Fibroblast of mammary gland (primary cell): Measurements from ENCODE around the gene HSPA12A.

Experiments used
- DNase-seq: peaks from one replicate; pipeline ENCODE4 v3.0.0-alpha.2; 2010; ENCODE audit warnings: low read depth
- H3K4me3 ChIP-seq: 2 replicates; pipeline ENCODE4 v1.5.1; 2011; ENCODE audit warnings: low read depth, mild to moderate bottlenecking, low read length, moderate library complexity; ENCODE audit not compliant: control insufficient read depth
- TF ChIP-seq, protein P1 (sequence below): conservative IDR thresholded peaks from 2 replicates; pipeline ENCODE4 v1.5.1; 2011; ENCODE audit warnings: low read depth, low read length, inconsistent platforms; ENCODE audit not compliant: control insufficient read depth, insufficient read depth

Gene HSPA12A

GRCh38 chr10:116696919-116697318 lies 45.4 kb downstream of the HSPA12A start:
- no peak for DNase-seq
- H3K4me3 ChIP-seq = no peak overlapping the region
- TF ChIP-seq, protein P1, sequence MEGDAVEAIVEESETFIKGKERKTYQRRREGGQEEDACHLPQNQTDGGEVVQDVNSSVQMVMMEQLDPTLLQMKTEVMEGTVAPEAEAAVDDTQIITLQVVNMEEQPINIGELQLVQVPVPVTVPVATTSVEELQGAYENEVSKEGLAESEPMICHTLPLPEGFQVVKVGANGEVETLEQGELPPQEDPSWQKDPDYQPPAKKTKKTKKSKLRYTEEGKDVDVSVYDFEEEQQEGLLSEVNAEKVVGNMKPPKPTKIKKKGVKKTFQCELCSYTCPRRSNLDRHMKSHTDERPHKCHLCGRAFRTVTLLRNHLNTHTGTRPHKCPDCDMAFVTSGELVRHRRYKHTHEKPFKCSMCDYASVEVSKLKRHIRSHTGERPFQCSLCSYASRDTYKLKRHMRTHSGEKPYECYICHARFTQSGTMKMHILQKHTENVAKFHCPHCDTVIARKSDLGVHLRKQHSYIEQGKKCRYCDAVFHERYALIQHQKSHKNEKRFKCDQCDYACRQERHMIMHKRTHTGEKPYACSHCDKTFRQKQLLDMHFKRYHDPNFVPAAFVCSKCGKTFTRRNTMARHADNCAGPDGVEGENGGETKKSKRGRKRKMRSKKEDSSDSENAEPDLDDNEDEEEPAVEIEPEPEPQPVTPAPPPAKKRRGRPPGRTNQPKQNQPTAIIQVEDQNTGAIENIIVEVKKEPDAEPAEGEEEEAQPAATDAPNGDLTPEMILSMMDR = no peak

GRCh38 chr10:116694927-116695268 lies 47.5 kb downstream of the HSPA12A start:
- no peak for DNase-seq
- H3K4me3 ChIP-seq = no peak overlapping the region
- TF ChIP-seq, protein P1 = no peak

GRCh38 chr10:116694243-116694926 lies 48.0 kb downstream of the HSPA12A start:
- TF ChIP-seq, protein P1 = no peak
- H3K4me3 ChIP-seq = no peak overlapping the region
- no peak for DNase-seq

- TF ChIP-seq, protein P1 = no peak
- DNase-seq = no peak
- no peak overlapping the region for H3K4me3 ChIP-seq
These were observed 50.1 kb downstream of the HSPA12A start for GRCh38 chr10:116692225-116692624.

DNA sequence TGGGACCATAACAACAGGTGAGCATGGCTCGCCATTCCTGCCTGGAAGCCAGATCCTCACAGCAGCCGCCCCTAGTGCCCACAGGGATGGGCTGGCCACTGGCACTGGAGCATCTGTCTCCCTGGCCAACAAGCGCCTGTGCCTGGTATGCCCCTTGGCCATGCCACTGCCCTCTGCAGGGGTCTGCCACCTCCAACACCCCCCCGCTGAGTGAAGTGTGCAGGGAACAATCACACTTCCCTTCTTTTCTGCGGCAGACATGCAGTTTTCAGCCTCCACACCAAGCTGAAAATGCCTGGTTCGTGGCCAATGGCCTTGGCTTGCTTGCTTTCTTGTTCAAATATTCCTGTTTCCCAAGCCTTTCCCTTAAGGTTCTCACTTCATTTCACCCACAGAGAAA lies 50.7 kb downstream of the HSPA12A start:
- no peak for DNase-seq
- TF ChIP-seq, protein P1 = no peak
- no peak overlapping the region for H3K4me3 ChIP-seq

GRCh38 chr10:116690356-116691322 lies 51.7 kb downstream of the HSPA12A start:
- peak; percentile 28 for DNase-seq
- TF ChIP-seq, protein P1 = peak; percentile 37
- no peak overlapping the region for H3K4me3 ChIP-seq
